Prostate gland (tissue), 2 donors: Measurements from ENCODE around the gene EEFSEC.

Experiments
- CTCF ChIP-seq, 4 experiments: fragments of 200-600 bp in 2 of 4; fragments of 450-650 bp in 2 of 4; sonication (generic) in 2 of 4; IDR thresholded peaks; 1 replicate in 3 of 4; 2 replicates in 1 of 4; pipeline ENCODE4 v1.5.1; 2016 to 2019; ENCODE audit warnings: antibody characterized with exemption in 4 of 4, mild to moderate bottlenecking in 2 of 4, moderate library complexity in 2 of 4
- POLR2A ChIP-seq: fragments of 450-650 bp; IDR thresholded peaks from one replicate; pipeline ENCODE4 v1.6.1; 2016; ENCODE audit warnings: antibody characterized with exemption, mild to moderate bottlenecking
- POLR2AphosphoS5 ChIP-seq: sonication (generic); formaldehyde crosslinking; IDR thresholded peaks from one replicate; pipeline ENCODE4 v1.6.1; 2017; ENCODE audit warnings: antibody characterized with exemption

- TF ChIP-seq CTCF (IDR thresholded peaks at IDR 0.05) (no peak), POLR2A (no peak), POLR2AphosphoS5 (no peak)
Observed at GRCh38 chr3:128214056-128214455, 60.8 kb downstream of the EEFSEC start.
